Activated CD4-positive, alpha-beta memory T cell treated with anti-CD3 and anti-CD28 coated beads for 36 hours (primary cell): ENCODE results near the gene CCDC61. TPM values are rescaled to one million over a fixed set of nuclear protein-coding genes. Genes with fewer than 3 reads are reported as not detected.

Source experiments
- CTCF ChIA-PET: fragments of 350-600 bp; sonication (Branson Sonifier 250); formaldehyde crosslinking; loops from one replicate; lab custom pipeline; 2021; ENCODE audit warnings: antibody characterized with exemption, inconsistent platforms; lab: Charles Lee
- POLR2A ChIA-PET: fragments of 350-600 bp; sonication (Branson Sonifier 250); formaldehyde crosslinking; loops from one replicate; lab custom pipeline; 2021; ENCODE audit warnings: antibody characterized with exemption; lab: Charles Lee
- DNase-seq: peaks from one replicate; pipeline ENCODE4 v3.0.0-alpha.2; 2020
- H3K27ac Mint-ChIP-seq: one replicate; pipeline ENCODE4 v1.8.0; 2021; ENCODE audit warnings: mixed read lengths
- H3K27me3 Mint-ChIP-seq: one replicate; pipeline ENCODE4 v1.8.0; 2021; ENCODE audit warnings: mixed read lengths
- H3K36me3 Mint-ChIP-seq: one replicate; pipeline ENCODE4 v1.8.0; 2021; ENCODE audit warnings: mixed read lengths
- H3K4me1 Mint-ChIP-seq: one replicate; pipeline ENCODE4 v1.8.0; 2021; ENCODE audit warnings: low read depth, mixed read lengths
- H3K4me3 Mint-ChIP-seq: one replicate; pipeline ENCODE4 v1.8.0; 2021; ENCODE audit warnings: mild to moderate bottlenecking, mixed read lengths
- H3K9me3 Mint-ChIP-seq: one replicate; pipeline ENCODE4 v1.8.0; 2021; ENCODE audit warnings: mixed read lengths
- intact Hi-C: fragments of 100-400 bp; cut with micrococcal nuclease; formaldehyde crosslinking; loops from one replicate; pipeline ENCODE4 v1.15.1; 2023
- total RNA-seq, 2 experiments: library from RNA; stranded (reverse); gene quantifications; one replicate each; pipeline ENCODE4 v1.2.3, GENCODE V29; 2021

The CCDC61 gene
- total RNA-seq, 2 experiments from 2014 or later: 28.4 to 30.5 TPM

GRCh38 chr19:46035986-46036743, 40.9 kb downstream of the CCDC61 start:
- POLR2A ChIA-PET: no interaction called here
- intact Hi-C loops: no loop called here
- CTCF ChIA-PET: interaction anchor here (0.8 to 1.3 kb wide), 3 partner anchors 11 to 25 kb away, joined by 3 read pairs; no protein-coding TSS in a partner anchor
- Mint-ChIP-seq H3K4me1 (no peaks in the 10 kb centered on the region), H3K9me3 (no peaks in the 10 kb centered on the region), H3K27me3 (peaks cover 23% of the 10 kb centered on the region), H3K27ac (no peak overlapping the region), H3K4me3 (no peak overlapping the region), H3K36me3 (no peaks in the 10 kb centered on the region)
- no peak for DNase-seq

- Mint-ChIP-seq H3K9me3 (no peaks in the 10 kb centered on the region), H3K4me1 (no peaks in the 10 kb centered on the region), H3K4me3 (no peak overlapping the region), H3K27ac (no peak overlapping the region), H3K27me3 (peaks cover 26% of the 10 kb centered on the region), H3K36me3 (no peaks in the 10 kb centered on the region)
- no peak for DNase-seq
- intact Hi-C loops: no loop called here
- CTCF ChIA-PET: interaction anchor here (0.8 to 1.3 kb wide), 4 partner anchors 8 to 26 kb away, joined by 3 to 4 read pairs (median 3); no protein-coding TSS in a partner anchor
- POLR2A ChIA-PET: no interaction called here
Observed at GRCh38 chr19:46036744-46037128, 41.5 kb downstream of the CCDC61 start.

- ChIA-PET POLR2A (no interaction called here), CTCF (interaction anchor here (1.0 kb wide), 2 partner anchors 38 to 241 kb away, joined by 3 read pairs; no protein-coding TSS in a partner anchor)
- Mint-ChIP-seq H3K9me3 (peaks cover 4% of the 10 kb centered on the region), H3K36me3 (peaks cover 2% of the 10 kb centered on the region), H3K4me1 (peaks cover 3% of the 10 kb centered on the region), H3K4me3 (no peak overlapping the region), H3K27ac (no peak overlapping the region), H3K27me3 (peaks cover 46% of the 10 kb centered on the region)
- DNase-seq: no peak
- intact Hi-C loops: no loop called here
Observed at GRCh38 chr19:46040125-46040524, 44.9 kb downstream of the CCDC61 start.

GRCh38 chr19:46040952-46041500, 45.8 kb downstream of the CCDC61 start, which contains the start of gene IGFL4:
Gene IGFL4, minus strand, starts transcription at chr19:46041002. Its CDS starts 40 bp downstream, at chr19:46040962.
- H3K4me1 Mint-ChIP-seq: peaks cover 3% of the 10 kb centered on the region
- POLR2A ChIA-PET: no interaction called here
- DNase-seq: no peak
- CTCF ChIA-PET: interaction anchor here (1.0 to 3.0 kb wide), 3 partner anchors 12 to 240 kb away, joined by 3 to 17 read pairs (median 3); no protein-coding TSS in a partner anchor
- peaks cover 2% of the 10 kb centered on the region for H3K36me3 Mint-ChIP-seq
- H3K27me3 Mint-ChIP-seq: peaks cover 47% of the 10 kb centered on the region
- no peak within 1 kb of the TSS for H3K4me3 Mint-ChIP-seq
- peaks cover 4% of the 10 kb centered on the region for H3K9me3 Mint-ChIP-seq
- H3K27ac Mint-ChIP-seq: no peak within 1 kb of the TSS
- intact Hi-C loops: no loop called here

GRCh38 chr19:46042252-46042883, 47.1 kb downstream of the CCDC61 start:
- ChIA-PET POLR2A (no interaction called here), CTCF (interaction anchor here (0.6 to 3.0 kb wide), 4 partner anchors 14 to 41 kb away, joined by 3 to 17 read pairs (median 4); no protein-coding TSS in a partner anchor)
- no peak for DNase-seq
- peaks cover 54% of the 10 kb centered on the region for H3K27me3 Mint-ChIP-seq
- no peak overlapping the region for H3K4me3 Mint-ChIP-seq
- H3K9me3 Mint-ChIP-seq: peaks cover 6% of the 10 kb centered on the region
- no peak overlapping the region for H3K27ac Mint-ChIP-seq
- H3K36me3 Mint-ChIP-seq: peaks cover 2% of the 10 kb centered on the region
- intact Hi-C loops: no loop called here
- H3K4me1 Mint-ChIP-seq: peaks cover 3% of the 10 kb centered on the region

GRCh38 chr19:46043519-46043918, 48.3 kb downstream of the CCDC61 start:
- Mint-ChIP-seq H3K27me3 (peaks cover 65% of the 10 kb centered on the region), H3K9me3 (peaks cover 6% of the 10 kb centered on the region), H3K4me3 (no peak overlapping the region), H3K36me3 (peaks cover 2% of the 10 kb centered on the region), H3K4me1 (peaks cover 3% of the 10 kb centered on the region), H3K27ac (no peak overlapping the region)
- ChIA-PET POLR2A (no interaction called here), CTCF (interaction anchor here (3.0 kb wide), 1 partner anchor 15 kb away, joined by 17 read pairs; no protein-coding TSS in a partner anchor)
- DNase-seq: no peak
- intact Hi-C loops: no loop called here

GRCh38 chr19:46049597-46049996, 54.3 kb downstream of the CCDC61 start:
- Mint-ChIP-seq H3K27ac (no peak overlapping the region), H3K4me3 (no peak overlapping the region), H3K9me3 (peaks cover 2% of the 10 kb centered on the region), H3K27me3 (peaks cover 59% of the 10 kb centered on the region), H3K36me3 (peaks cover 2% of the 10 kb centered on the region), H3K4me1 (no peaks in the 10 kb centered on the region)
- no peak for DNase-seq
- CTCF ChIA-PET: interaction anchor here (1.0 to 2.4 kb wide), 6 partner anchors 11 to 231 kb away, joined by 3 to 8 read pairs (median 4); no protein-coding TSS in a partner anchor
- intact Hi-C loops: no loop called here
- POLR2A ChIA-PET: no interaction called here

GRCh38 chr19:46052896-46053295, 57.6 kb downstream of the CCDC61 start:
- Mint-ChIP-seq H3K27me3 (peaks cover 48% of the 10 kb centered on the region), H3K4me3 (no peak overlapping the region), H3K36me3 (no peaks in the 10 kb centered on the region), H3K4me1 (no peaks in the 10 kb centered on the region), H3K9me3 (no peaks in the 10 kb centered on the region), H3K27ac (no peak overlapping the region)
- intact Hi-C loops: no loop called here
- POLR2A ChIA-PET: no interaction called here
- DNase-seq: no peak
- CTCF ChIA-PET: interaction anchor here (0.6 kb wide), 1 partner anchor 136 kb away, joined by 3 read pairs; no protein-coding TSS in a partner anchor

GRCh38 chr19:46056536-46056935, 61.3 kb downstream of the CCDC61 start:
- peaks cover 16% of the 10 kb centered on the region for H3K9me3 Mint-ChIP-seq
- intact Hi-C loops: no loop called here
- DNase-seq: no peak
- H3K4me1 Mint-ChIP-seq: no peaks in the 10 kb centered on the region
- no peak overlapping the region for H3K4me3 Mint-ChIP-seq
- H3K36me3 Mint-ChIP-seq: peaks cover 2% of the 10 kb centered on the region
- ChIA-PET POLR2A (no interaction called here), CTCF (interaction anchor here (0.8 to 2.4 kb wide), 2 partner anchors 22 to 28 kb away, joined by 3 to 10 read pairs; no protein-coding TSS in a partner anchor)
- no peak overlapping the region for H3K27ac Mint-ChIP-seq
- peaks cover 30% of the 10 kb centered on the region for H3K27me3 Mint-ChIP-seq

GRCh38 chr19:46058778-46059177, 63.5 kb downstream of the CCDC61 start:
- DNase-seq: no peak
- ChIA-PET CTCF (no interaction called here), POLR2A (no interaction called here)
- Mint-ChIP-seq H3K9me3 (peaks cover 16% of the 10 kb centered on the region), H3K27ac (no peak overlapping the region), H3K4me1 (no peaks in the 10 kb centered on the region), H3K4me3 (no peak overlapping the region), H3K36me3 (peaks cover 2% of the 10 kb centered on the region), H3K27me3 (peaks cover 26% of the 10 kb centered on the region)
- intact Hi-C loops: no loop called here

GRCh38 chr19:46060012-46060411, 64.7 kb downstream of the CCDC61 start:
- no peak for DNase-seq
- CTCF ChIA-PET: interaction anchor here (1.2 kb wide), 1 partner anchor 11 kb away, joined by 3 read pairs; no protein-coding TSS in a partner anchor
- POLR2A ChIA-PET: no interaction called here
- H3K27ac Mint-ChIP-seq: no peak overlapping the region
- H3K4me1 Mint-ChIP-seq: no peaks in the 10 kb centered on the region
- H3K9me3 Mint-ChIP-seq: peaks cover 16% of the 10 kb centered on the region
- H3K36me3 Mint-ChIP-seq: peaks cover 2% of the 10 kb centered on the region
- no peak overlapping the region for H3K4me3 Mint-ChIP-seq
- H3K27me3 Mint-ChIP-seq: peaks cover 28% of the 10 kb centered on the region
- intact Hi-C loops: no loop called here

- H3K27ac Mint-ChIP-seq: no peak overlapping the region
- peaks cover 34% of the 10 kb centered on the region for H3K27me3 Mint-ChIP-seq
Observed at GRCh38 chr19:46063201-46063600, 67.9 kb downstream of the CCDC61 start.

More at GRCh38 chr19:46063201-46063600, 67.9 kb downstream of the CCDC61 start:
- Mint-ChIP-seq H3K4me3 (no peak overlapping the region), H3K9me3 (peaks cover 16% of the 10 kb centered on the region), H3K4me1 (no peaks in the 10 kb centered on the region), H3K36me3 (peaks cover 2% of the 10 kb centered on the region)
- intact Hi-C loops: no loop called here
- POLR2A ChIA-PET: no interaction called here
- DNase-seq: no peak
- CTCF ChIA-PET: no interaction called here
